K562 (cell line): ENCODE data around the gene PIH1D1. TPM values are rescaled to one million over a fixed set of nuclear protein-coding genes. Genes with fewer than 3 reads are reported as not detected.
A peak's percentile ranks its signal among the peaks of the same experiment; 100 is the strongest.

Experiments
- ATF6 ChIP-seq: sonication (generic); formaldehyde crosslinking; IDR thresholded peaks from 2 replicates; pipeline ENCODE4 v1.4.0; 2020; ENCODE audit warnings: mild to moderate bottlenecking, missing genetic modification reagents
- DEAF1 ChIP-seq: fragments of 450-650 bp; formaldehyde crosslinking; IDR thresholded peaks from 2 replicates; pipeline ENCODE4 v1.4.0; 2020; ENCODE audit warnings: mild to moderate bottlenecking, moderate library complexity
- EP400 ChIP-seq: fragments of 450-650 bp; IDR thresholded peaks from 2 replicates; pipeline ENCODE4 v1.6.1; 2017; ENCODE audit warnings: antibody characterized with exemption, mild to moderate bottlenecking, moderate library complexity
- ETS2 ChIP-seq: IDR thresholded peaks from 2 replicates; pipeline ENCODE4 v1.6.1; 2016; ENCODE audit warnings: borderline replicate concordance, missing genetic modification characterization, mild to moderate bottlenecking, moderate library complexity, missing compliant biosample characterization; ENCODE audit not compliant: poor library complexity, severe bottlenecking
- MNT ChIP-seq, 2 experiments: fragments of 450-650 bp; conservative IDR thresholded peaks; 2 replicates each; pipeline ENCODE4 v1.6.1; 2017; ENCODE audit warnings: mild to moderate bottlenecking in 2 of 2, moderate library complexity in 2 of 2
- NR2C1 ChIP-seq, 2 experiments: fragments of 450-650 bp; IDR thresholded peaks; 2 replicates each; pipeline ENCODE4 v1.6.1; 2017; ENCODE audit warnings: mild to moderate bottlenecking in 2 of 2, antibody characterized with exemption in 1 of 2, inconsistent platforms in 1 of 2, missing compliant biosample characterization in 1 of 2, missing genetic modification characterization in 1 of 2
- SP1 ChIP-seq: sonication (generic); formaldehyde crosslinking; IDR thresholded peaks from 2 replicates; pipeline ENCODE4 v1.8.1; 2022; ENCODE audit warnings: mild to moderate bottlenecking, missing genetic modification reagents
- SPI1 ChIP-seq: IDR thresholded peaks from 2 replicates; pipeline ENCODE4 v1.6.1; 2011; ENCODE audit warnings: low read depth, low read length, control low read depth, borderline replicate concordance
- TFAP4 ChIP-seq: sonication (generic); formaldehyde crosslinking; IDR thresholded peaks from 2 replicates; pipeline ENCODE4 v1.8.0; 2022; ENCODE audit warnings: missing genetic modification reagents, mild to moderate bottlenecking, moderate library complexity, borderline replicate concordance
- THRAP3 ChIP-seq: fragments of 450-650 bp; IDR thresholded peaks from 2 replicates; pipeline ENCODE4 v1.6.1; 2016; ENCODE audit warnings: mild to moderate bottlenecking, inconsistent platforms, borderline replicate concordance
- XRCC5 ChIP-seq: fragments of 200-400 bp; formaldehyde crosslinking; IDR thresholded peaks from 2 replicates; pipeline ENCODE4 v1.6.1; 2017; ENCODE audit warnings: low read depth, mild to moderate bottlenecking, low read length
- ZNF41 ChIP-seq: fragments of 250-450 bp; sonication (Bioruptor Pico); conservative IDR thresholded peaks from 2 replicates; pipeline ENCODE4 v1.4.0; 2020; ENCODE audit warnings: mild to moderate bottlenecking
- ZNF609 ChIP-seq: sonication (generic); formaldehyde crosslinking; IDR thresholded peaks from 2 replicates; pipeline ENCODE4 v1.8.1; 2023; ENCODE audit warnings: missing genetic modification reagents, mild to moderate bottlenecking, borderline replicate concordance
- ZNF780A ChIP-seq: fragments of 250-450 bp; sonication (Bioruptor Pico); IDR thresholded peaks from 2 replicates; pipeline ENCODE4 v1.5.0; 2021; ENCODE audit warnings: mild to moderate bottlenecking
- polyA plus RNA-seq, 8 experiments: library from polyadenylated mRNA; depleted of rRNA in 4 of 8; stranded (reverse) in 5 of 8; unstranded in 3 of 8; fragments of >200 nt; fragmentation: Nextera tagmentation in 2 of 8; fragmentation: Illumina TruSeq in 1 of 8; extraction: Ambion mirVana in 2 of 8; extraction: Trizol in 1 of 8; gene quantifications; 2 replicates each; pipeline versions ENCODE4 v1.2.1 to v1.2.3, GENCODE V29; 2011 to 2014; ENCODE audit warnings: inconsistent platforms in 1 of 8, missing spikeins in 1 of 8
- total RNA-seq, 7 experiments: library from RNA; depleted of rRNA in 6 of 7; stranded (reverse); fragments of >200 nt in 6 of 7; fragmentation: Illumina TruSeq in 2 of 7; extraction: Trizol in 2 of 7; gene quantifications; 2 replicates each; pipeline versions ENCODE4 v1.2.1 to v1.2.3, GENCODE V29; 2011 to 2021; ENCODE audit warnings: low replicate concordance in 1 of 7

PIH1D1 gene
- total and polyA plus RNA-seq, 9 of the 15 experiments (the other 6 are each of a cell fraction or from before 2014, with no cell fraction given), result 26.5 to 224 (median 137) TPM

GRCh38 chr19:49436381-49437017, 15.1 kb downstream of the PIH1D1 start (continued):
- TF ChIP-seq ETS2, result no peak
- TF ChIP-seq ZNF41 (CRISPR knock-in tag), result no peak
- no peak for TF ChIP-seq ZNF609 (CRISPR knock-in tag)
- peak; percentile 64; the same call in 1 of the 2 replicates for TF ChIP-seq TFAP4
- no peak for TF ChIP-seq XRCC5
- peak; percentile 87 for TF ChIP-seq SP1
- no peak for TF ChIP-seq NR2C1 (IDR thresholded peaks at IDR 0.05)
- no peak for TF ChIP-seq NR2C1 (tag; IDR thresholded peaks at IDR 0.05)
- TF ChIP-seq MNT (conservative IDR thresholded peaks at IDR 0.05), result peak; percentile 71 to 81
- TF ChIP-seq EP400, result peak; percentile 38; the same call in 1 of the 2 replicates
- TF ChIP-seq SPI1, result no peak
- no peak for TF ChIP-seq DEAF1
- TF ChIP-seq THRAP3, result no peak
- no peak for TF ChIP-seq ZNF780A (CRISPR knock-in tag)
- TF ChIP-seq ATF6 (CRISPR knock-in tag), result no peak
